Activated T-cell treated with anti-CD3 and anti-CD28 coated beads, Interleukin-2, amount 50 U/mL, for 72 hours (primary cell): ENCODE results near the gene ZCCHC24. TPM values are rescaled to one million over a fixed set of nuclear protein-coding genes. Genes with fewer than 3 reads are reported as not detected.
A peak's percentile ranks its signal among the peaks of the same experiment; 100 is the strongest.

ENCODE experiments used
- ATAC-seq, 2 donors: fragments of 150-1000 bp; cut with Tn5 transposase; replicated peaks in 1 of 2; 2 replicates each; pipeline ENCODE4 v1.10.0; 2021; ENCODE audit warnings: moderate library complexity in 2 of 2, mild to moderate bottlenecking in 1 of 2
- DNase-seq, 2 donors: peaks; one replicate each; pipeline ENCODE4 v3.0.0; 2021 to 2022; ENCODE audit warnings: mixed read lengths in 1 of 2
- H3K27ac Mint-ChIP-seq: one replicate; pipeline ENCODE4 v1.8.0; 2022; ENCODE audit warnings: mild to moderate bottlenecking, moderate library complexity, mixed read lengths
- H3K27me3 Mint-ChIP-seq: one replicate; pipeline ENCODE4 v1.8.0; 2022; ENCODE audit warnings: low read depth, mixed read lengths
- H3K36me3 Mint-ChIP-seq, 2 donors: one replicate each; pipeline ENCODE4 v1.8.0; 2022; ENCODE audit warnings: mixed read lengths in 2 of 2, mild to moderate bottlenecking in 1 of 2; ENCODE audit not compliant: insufficient read depth in 2 of 2
- H3K4me1 Mint-ChIP-seq: one replicate; pipeline ENCODE4 v1.8.0; 2022; ENCODE audit warnings: low read depth, mixed read lengths
- H3K4me3 Mint-ChIP-seq, 2 donors: one replicate each; pipeline ENCODE4 v1.8.0; 2022; ENCODE audit warnings: mild to moderate bottlenecking in 2 of 2, mixed read lengths in 2 of 2, moderate library complexity in 2 of 2
- H3K9me3 Mint-ChIP-seq, 2 donors: one replicate each; pipeline ENCODE4 v1.8.0; 2022; ENCODE audit warnings: mixed read lengths in 2 of 2
- total RNA-seq, 2 donors: library from RNA; stranded (reverse); gene quantifications; one replicate each; pipeline ENCODE4 v1.2.3, GENCODE V29; 2022

The ZCCHC24 gene
- 1 to 10 TPM; 1.1 to 1.7 TPM for total RNA-seq

DNA sequence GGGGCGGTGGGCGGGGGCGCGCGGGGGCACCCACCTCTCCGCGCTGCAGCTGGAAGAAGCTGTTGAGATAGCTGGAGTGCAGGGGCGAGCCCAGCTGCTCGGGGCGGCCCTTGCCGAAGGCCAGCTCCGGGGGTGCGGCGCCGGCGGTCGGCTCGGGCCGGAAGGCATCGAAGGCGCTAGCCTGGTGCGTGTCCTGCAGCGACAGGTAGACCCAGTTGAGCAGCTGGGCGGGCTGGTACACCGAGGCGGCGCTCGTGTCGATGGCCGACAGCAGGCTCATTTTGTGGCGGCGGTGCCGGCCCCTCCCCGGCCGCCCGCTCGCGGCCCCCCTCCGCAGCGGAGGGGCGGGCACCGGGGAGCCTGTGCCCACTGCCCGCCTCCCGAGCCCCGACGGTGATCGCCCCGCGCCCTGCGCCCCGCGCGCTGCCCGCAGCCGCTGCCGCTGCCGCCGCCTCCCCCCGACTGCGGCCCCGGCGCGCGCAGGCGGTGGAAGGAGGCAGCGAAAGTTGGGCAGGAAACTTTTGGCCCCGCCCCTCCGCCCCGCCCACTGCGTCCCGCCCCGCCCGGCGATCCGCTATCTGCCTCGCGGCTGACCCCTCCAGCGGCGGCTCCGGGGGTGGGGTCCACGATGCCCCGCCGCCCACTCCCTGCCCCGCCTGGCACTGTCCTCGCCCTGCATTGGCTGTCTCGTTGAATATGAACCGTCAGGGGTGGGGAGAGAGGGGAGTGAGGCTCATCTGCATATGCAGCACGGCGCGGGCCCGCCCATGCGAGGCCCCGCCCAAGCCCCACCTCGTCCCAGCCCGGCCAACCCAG lies at the start of gene ZCCHC24:
TSS of gene ZCCHC24 (minus strand) at position 464 of the 816 bp plus-strand sequence. CDS start at position 280, 184 bp downstream.
- no peaks in the 10 kb centered on the region for H3K9me3 Mint-ChIP-seq
- peaks cover 26% of the 10 kb centered on the region for H3K27me3 Mint-ChIP-seq
- H3K27ac Mint-ChIP-seq: no peak within 1 kb of the TSS
- peaks cover 28% of the 10 kb centered on the region for H3K4me1 Mint-ChIP-seq
- DNase-seq: peak; percentile 94 to 95
- no peaks in the 10 kb centered on the region for H3K36me3 Mint-ChIP-seq
- peak within 1 kb of the TSS; percentile 83 to 87 for H3K4me3 Mint-ChIP-seq
- ATAC-seq: peak; percentile 95 to 96

DNA sequence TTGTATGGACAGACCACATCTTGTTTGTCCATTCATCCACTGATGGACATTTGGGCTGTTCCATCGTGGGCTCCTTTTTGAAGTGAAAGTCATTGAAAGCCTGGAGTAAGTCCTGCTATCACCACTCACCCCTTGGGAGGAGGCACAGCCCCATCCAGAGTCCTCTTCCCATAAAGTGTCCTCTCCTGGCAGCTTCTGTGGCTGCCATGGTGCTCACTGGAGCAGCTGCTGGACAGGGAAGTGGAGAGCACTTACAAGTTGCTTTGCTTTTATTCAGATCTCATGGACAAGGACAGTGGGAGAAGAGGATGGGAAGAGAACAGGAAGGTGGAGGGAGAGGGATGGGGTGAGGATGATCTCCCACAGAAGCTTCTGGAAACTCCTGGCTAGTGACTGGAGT lies 48.4 kb upstream of the ZCCHC24 start:
- H3K27ac Mint-ChIP-seq: no peak overlapping the region
- DNase-seq (no peak), ATAC-seq (no peak)
- H3K4me3 Mint-ChIP-seq: no peak overlapping the region
- no peaks in the 10 kb centered on the region for H3K36me3 Mint-ChIP-seq
- H3K4me1 Mint-ChIP-seq: no peaks in the 10 kb centered on the region
- peaks cover 19% of the 10 kb centered on the region for H3K27me3 Mint-ChIP-seq
- H3K9me3 Mint-ChIP-seq: no peaks in the 10 kb centered on the region

DNA sequence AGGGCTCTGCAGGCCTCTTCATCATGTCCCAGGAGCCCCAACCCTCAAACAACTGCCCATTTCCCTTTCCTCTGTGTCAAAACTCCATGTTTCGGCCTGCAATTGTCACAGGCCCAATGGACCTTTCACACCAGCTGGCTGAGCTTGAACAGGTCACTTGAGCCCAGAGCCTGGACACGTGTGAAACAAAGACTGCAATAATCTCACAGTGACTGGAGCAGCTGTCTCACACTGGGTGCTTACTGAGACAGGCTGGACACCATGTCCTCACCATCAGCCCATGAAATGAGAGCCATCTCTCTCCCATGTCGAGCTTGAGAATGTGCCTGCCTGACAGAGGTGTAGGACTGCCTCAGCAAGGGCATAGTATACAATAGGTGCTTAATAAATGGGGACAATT lies 47.4 kb upstream of the ZCCHC24 start:
- Mint-ChIP-seq H3K27ac (no peak overlapping the region), H3K36me3 (no peaks in the 10 kb centered on the region), H3K4me3 (no peak overlapping the region), H3K4me1 (no peaks in the 10 kb centered on the region), H3K9me3 (no peaks in the 10 kb centered on the region), H3K27me3 (peaks cover 19% of the 10 kb centered on the region)
- ATAC-seq (no peak), DNase-seq (no peak)

DNA sequence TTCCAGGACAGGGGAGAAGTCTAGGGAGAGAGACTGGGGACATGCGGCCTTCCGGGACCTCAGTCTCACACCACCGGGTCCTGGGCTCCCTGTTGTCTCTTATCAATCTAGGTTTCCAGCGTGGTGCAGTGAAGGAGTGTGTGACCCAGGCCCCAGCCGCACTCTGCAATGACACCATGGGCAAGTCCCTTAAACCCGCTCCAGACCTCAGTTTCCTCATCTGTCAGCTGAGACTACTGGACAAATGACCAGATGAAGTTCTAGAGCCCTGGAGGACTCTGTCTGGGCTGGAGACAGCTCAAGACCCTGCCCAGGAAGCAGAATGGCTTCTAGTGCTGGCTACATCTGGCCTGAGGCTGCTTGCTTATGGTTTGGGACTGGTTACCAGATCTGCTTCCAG lies 46.8 kb upstream of the ZCCHC24 start:
- H3K4me1 Mint-ChIP-seq: no peaks in the 10 kb centered on the region
- DNase-seq (no peak), ATAC-seq (no peak)
- peaks cover 19% of the 10 kb centered on the region for H3K27me3 Mint-ChIP-seq
- H3K9me3 Mint-ChIP-seq: no peaks in the 10 kb centered on the region
- H3K36me3 Mint-ChIP-seq: no peaks in the 10 kb centered on the region
- no peak overlapping the region for H3K27ac Mint-ChIP-seq
- no peak overlapping the region for H3K4me3 Mint-ChIP-seq

GRCh38 chr10:79491143-79491835 lies 45.9 kb upstream of the ZCCHC24 start:
- Mint-ChIP-seq H3K27ac (no peak overlapping the region), H3K36me3 (no peaks in the 10 kb centered on the region), H3K27me3 (peaks cover 12% of the 10 kb centered on the region), H3K9me3 (no peaks in the 10 kb centered on the region), H3K4me1 (no peaks in the 10 kb centered on the region), H3K4me3 (no peak overlapping the region)
- ATAC-seq (no peak), DNase-seq (no peak)

- ATAC-seq (no peak), DNase-seq (no peak)
- H3K27me3 Mint-ChIP-seq: peaks cover 7% of the 10 kb centered on the region
- H3K36me3 Mint-ChIP-seq: no peaks in the 10 kb centered on the region
- H3K4me3 Mint-ChIP-seq: no peak overlapping the region
- no peaks in the 10 kb centered on the region for H3K9me3 Mint-ChIP-seq
- no peak overlapping the region for H3K27ac Mint-ChIP-seq
- no peaks in the 10 kb centered on the region for H3K4me1 Mint-ChIP-seq
These were observed 45.1 kb upstream of the ZCCHC24 start for GRCh38 chr10:79490400-79491142.

- no peak for ATAC-seq
- H3K4me3 Mint-ChIP-seq: no peak overlapping the region
- H3K27ac Mint-ChIP-seq: no peak overlapping the region
- no peaks in the 10 kb centered on the region for H3K27me3 Mint-ChIP-seq
- no peaks in the 10 kb centered on the region for H3K36me3 Mint-ChIP-seq
- no peak for DNase-seq
- no peaks in the 10 kb centered on the region for H3K4me1 Mint-ChIP-seq
- no peaks in the 10 kb centered on the region for H3K9me3 Mint-ChIP-seq
These were observed 43.4 kb upstream of the ZCCHC24 start for GRCh38 chr10:79488870-79489269.

- DNase-seq (no peak), ATAC-seq (no peak)
- Mint-ChIP-seq H3K9me3 (no peaks in the 10 kb centered on the region), H3K27me3 (no peaks in the 10 kb centered on the region), H3K4me3 (no peak overlapping the region), H3K4me1 (no peaks in the 10 kb centered on the region), H3K36me3 (no peaks in the 10 kb centered on the region), H3K27ac (no peak overlapping the region)
These were observed 42.9 kb upstream of the ZCCHC24 start for GRCh38 chr10:79488336-79488735.

GRCh38 chr10:79487296-79488194 lies 42.1 kb upstream of the ZCCHC24 start:
- no peaks in the 10 kb centered on the region for H3K9me3 Mint-ChIP-seq
- no peaks in the 10 kb centered on the region for H3K27me3 Mint-ChIP-seq
- H3K27ac Mint-ChIP-seq: no peak overlapping the region
- no peaks in the 10 kb centered on the region for H3K4me1 Mint-ChIP-seq
- H3K4me3 Mint-ChIP-seq: no peak overlapping the region
- ATAC-seq (peak; percentile 60 to 68), DNase-seq (peak; percentile 37 to 44)
- no peaks in the 10 kb centered on the region for H3K36me3 Mint-ChIP-seq

DNA sequence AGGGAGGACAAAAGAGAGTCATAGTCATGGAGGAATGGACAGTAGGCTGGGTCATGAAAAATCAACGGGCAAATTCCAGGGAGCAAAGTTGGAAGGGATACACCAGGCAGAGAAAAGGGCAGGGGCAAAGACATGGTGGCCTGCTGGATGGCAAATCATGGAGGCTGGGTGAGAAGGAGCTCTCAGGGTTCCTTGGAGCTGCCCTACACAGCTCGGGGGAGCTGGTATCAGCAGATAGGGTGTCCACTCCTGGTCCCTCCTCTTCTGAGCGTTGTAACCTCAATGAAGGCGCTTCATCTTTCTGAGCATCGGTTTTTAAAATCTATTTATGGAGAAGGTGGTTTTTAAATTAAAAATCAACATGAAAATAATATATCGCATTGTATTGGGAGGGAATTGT lies 39.1 kb upstream of the ZCCHC24 start:
- Mint-ChIP-seq H3K9me3 (no peaks in the 10 kb centered on the region), H3K27ac (no peak overlapping the region), H3K4me1 (no peaks in the 10 kb centered on the region), H3K4me3 (no peak overlapping the region), H3K36me3 (no peaks in the 10 kb centered on the region), H3K27me3 (peaks cover 6% of the 10 kb centered on the region)
- DNase-seq (no peak), ATAC-seq (no peak)

DNA sequence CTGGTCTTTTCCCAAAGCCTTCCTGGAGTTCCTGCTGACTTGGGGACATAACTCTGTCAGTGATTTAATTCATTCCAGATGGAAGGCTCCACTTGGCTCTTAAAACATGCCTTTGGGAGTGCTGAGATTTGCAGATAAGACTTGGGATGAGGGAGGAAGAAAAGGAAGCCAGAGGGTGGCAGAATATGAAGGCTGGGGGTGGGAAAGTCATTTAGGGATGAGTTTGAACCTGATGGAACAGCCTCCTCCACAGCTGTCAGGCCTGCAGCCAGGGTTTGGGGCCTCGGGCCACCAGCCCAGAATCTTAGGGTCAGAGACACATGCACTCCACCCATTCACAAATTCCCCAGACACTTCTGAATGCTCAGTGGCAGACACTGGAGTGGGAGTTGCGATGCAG lies 38.5 kb upstream of the ZCCHC24 start:
- no peak for ATAC-seq
- no peak for DNase-seq
- Mint-ChIP-seq H3K36me3 (no peaks in the 10 kb centered on the region), H3K4me3 (no peak overlapping the region), H3K27me3 (peaks cover 6% of the 10 kb centered on the region), H3K9me3 (no peaks in the 10 kb centered on the region), H3K4me1 (no peaks in the 10 kb centered on the region), H3K27ac (no peak overlapping the region)

DNA sequence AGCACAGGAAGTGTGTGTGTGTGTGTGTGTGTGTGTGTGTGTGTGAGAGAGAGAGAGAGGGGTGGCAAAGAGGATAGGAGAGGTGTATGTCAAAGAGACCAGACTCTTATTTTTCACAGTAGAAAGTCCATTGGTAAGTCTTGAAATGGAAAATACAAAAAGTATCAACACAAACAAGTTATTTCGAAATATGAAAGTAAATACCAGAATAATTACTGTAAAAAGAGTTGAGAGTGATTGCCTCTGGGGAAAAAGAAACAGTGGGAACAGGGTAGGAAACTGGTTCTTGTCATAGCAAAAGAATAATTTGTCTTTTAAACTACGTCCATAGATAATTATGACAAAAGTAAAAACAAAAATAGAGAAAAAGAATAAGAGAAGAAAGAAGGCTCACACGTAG lies 37.9 kb upstream of the ZCCHC24 start:
- Mint-ChIP-seq H3K27me3 (peaks cover 6% of the 10 kb centered on the region), H3K36me3 (no peaks in the 10 kb centered on the region), H3K9me3 (no peaks in the 10 kb centered on the region), H3K27ac (no peak overlapping the region), H3K4me1 (no peaks in the 10 kb centered on the region), H3K4me3 (no peak overlapping the region)
- ATAC-seq (no peak), DNase-seq (no peak)
